Measurements from ENCODE around the gene PTCH2.

PTCH2 gene

GRCh38 chr1:44775078-44775929 lies 67.7 kb downstream of the PTCH2 start, which contains the start of gene RPS8:
Gene RPS8 (plus strand): TSS chr1:44775540. CDS start chr1:44775597, 57 bp downstream.
- DNase-seq (ENCODE audit: insufficient read length, low spot score) = peak; percentile 81
- no peak for FAIRE-seq
- no peak for TF ChIP-seq CTCF (IDR thresholded peaks at IDR 0.05; ENCODE audit: insufficient read depth, missing control alignments)

All from D721Med (cell line).